ENCODE measurements around the gene PCED1A. TPM values are rescaled to one million over a fixed set of nuclear protein-coding genes. Genes with fewer than 3 reads are reported as not detected.
A peak's percentile ranks its signal among the peaks of the same experiment; 100 is the strongest.

Gene PCED1A
- total RNA-seq, 1 donor from 2014 or later = 79.6 TPM

DNA sequence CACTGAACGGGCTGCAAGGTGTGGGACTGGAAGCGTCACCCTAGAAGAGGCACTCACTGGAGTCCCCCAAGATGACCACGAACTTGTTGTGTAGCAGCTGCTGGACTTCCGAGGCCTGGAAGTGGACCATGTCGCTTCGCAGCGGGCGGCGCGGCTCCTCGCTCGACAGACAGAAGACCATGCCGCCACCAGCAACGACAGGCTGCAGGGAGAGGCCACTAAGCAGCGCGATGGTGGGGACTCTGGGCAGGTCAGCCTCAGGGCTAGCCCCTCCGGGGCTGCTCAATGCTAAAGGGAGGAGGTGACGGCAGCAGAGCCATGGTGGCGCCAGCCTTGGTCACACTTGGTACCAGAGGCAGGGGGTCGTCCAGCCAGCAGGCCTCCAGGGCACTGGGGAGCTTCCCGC lies 720 bp downstream of the PCED1A start:
- Mint-ChIP-seq H3K36me3 (peaks cover 15% of the 10 kb centered on the region), H3K4me3 (peak overlapping the region; percentile 91), H3K27ac (peak overlapping the region; percentile 78), H3K9me3 (no peaks in the 10 kb centered on the region), H3K4me1 (ENCODE audit: unreplicated experiment) (peaks cover 11% of the 10 kb centered on the region), H3K27me3 (no peaks in the 10 kb centered on the region)
- no peak for DNase-seq (ENCODE audit: extremely low spot score, unreplicated experiment)
- TF ChIP-seq, protein P1, sequence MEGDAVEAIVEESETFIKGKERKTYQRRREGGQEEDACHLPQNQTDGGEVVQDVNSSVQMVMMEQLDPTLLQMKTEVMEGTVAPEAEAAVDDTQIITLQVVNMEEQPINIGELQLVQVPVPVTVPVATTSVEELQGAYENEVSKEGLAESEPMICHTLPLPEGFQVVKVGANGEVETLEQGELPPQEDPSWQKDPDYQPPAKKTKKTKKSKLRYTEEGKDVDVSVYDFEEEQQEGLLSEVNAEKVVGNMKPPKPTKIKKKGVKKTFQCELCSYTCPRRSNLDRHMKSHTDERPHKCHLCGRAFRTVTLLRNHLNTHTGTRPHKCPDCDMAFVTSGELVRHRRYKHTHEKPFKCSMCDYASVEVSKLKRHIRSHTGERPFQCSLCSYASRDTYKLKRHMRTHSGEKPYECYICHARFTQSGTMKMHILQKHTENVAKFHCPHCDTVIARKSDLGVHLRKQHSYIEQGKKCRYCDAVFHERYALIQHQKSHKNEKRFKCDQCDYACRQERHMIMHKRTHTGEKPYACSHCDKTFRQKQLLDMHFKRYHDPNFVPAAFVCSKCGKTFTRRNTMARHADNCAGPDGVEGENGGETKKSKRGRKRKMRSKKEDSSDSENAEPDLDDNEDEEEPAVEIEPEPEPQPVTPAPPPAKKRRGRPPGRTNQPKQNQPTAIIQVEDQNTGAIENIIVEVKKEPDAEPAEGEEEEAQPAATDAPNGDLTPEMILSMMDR (conservative IDR thresholded peaks at IDR 0.05) = no peak

DNA sequence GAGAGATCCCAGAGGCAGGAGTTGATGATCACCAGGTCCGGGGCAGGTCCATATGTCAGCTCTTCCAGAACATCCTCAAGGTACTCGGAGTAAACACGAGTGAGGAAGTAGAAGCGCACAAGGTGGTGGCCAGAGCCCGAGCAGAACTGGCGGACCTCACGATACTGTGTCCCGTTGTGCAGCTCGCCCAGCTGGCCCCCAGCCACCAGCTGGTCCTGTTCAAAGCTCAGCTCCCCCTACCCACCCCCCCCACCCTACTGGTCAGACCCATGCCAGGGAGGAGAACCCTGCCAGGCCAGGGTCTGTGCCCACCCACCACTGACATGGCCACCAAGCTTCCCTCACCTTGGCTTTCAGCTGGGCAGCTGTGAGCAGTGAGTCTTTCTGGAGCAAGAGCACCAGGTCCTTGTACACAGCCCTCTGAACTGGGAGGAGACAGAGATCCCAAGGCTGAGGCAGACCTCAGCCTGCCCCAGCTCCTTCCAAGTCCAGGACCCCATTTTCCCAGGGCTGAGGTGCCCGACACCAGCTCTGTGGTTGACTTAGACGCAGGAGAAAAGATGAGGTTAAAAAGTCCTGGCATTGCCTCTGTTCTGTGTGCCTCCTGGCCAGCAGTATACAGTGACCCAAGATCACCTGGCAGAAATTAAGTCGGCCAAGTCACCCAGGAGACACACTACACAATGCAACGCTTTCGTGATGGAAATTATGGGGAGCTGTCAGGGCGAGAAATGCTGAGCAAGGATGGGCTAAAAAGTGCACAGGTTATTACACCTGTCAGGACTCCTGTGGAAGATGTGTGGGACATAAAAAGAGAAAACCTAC lies 1.4 kb downstream of the PCED1A start:
- H3K36me3 Mint-ChIP-seq = peaks cover 15% of the 10 kb centered on the region
- H3K9me3 Mint-ChIP-seq = no peaks in the 10 kb centered on the region
- H3K27ac Mint-ChIP-seq = peak overlapping the region; percentile 78
- H3K4me3 Mint-ChIP-seq = peak overlapping the region; percentile 91
- TF ChIP-seq, protein P1 (conservative IDR thresholded peaks at IDR 0.05) = no peak
- no peaks in the 10 kb centered on the region for H3K27me3 Mint-ChIP-seq
- H3K4me1 Mint-ChIP-seq (ENCODE audit: unreplicated experiment) = peaks cover 11% of the 10 kb centered on the region
- DNase-seq (ENCODE audit: extremely low spot score, unreplicated experiment) = no peak

DNA sequence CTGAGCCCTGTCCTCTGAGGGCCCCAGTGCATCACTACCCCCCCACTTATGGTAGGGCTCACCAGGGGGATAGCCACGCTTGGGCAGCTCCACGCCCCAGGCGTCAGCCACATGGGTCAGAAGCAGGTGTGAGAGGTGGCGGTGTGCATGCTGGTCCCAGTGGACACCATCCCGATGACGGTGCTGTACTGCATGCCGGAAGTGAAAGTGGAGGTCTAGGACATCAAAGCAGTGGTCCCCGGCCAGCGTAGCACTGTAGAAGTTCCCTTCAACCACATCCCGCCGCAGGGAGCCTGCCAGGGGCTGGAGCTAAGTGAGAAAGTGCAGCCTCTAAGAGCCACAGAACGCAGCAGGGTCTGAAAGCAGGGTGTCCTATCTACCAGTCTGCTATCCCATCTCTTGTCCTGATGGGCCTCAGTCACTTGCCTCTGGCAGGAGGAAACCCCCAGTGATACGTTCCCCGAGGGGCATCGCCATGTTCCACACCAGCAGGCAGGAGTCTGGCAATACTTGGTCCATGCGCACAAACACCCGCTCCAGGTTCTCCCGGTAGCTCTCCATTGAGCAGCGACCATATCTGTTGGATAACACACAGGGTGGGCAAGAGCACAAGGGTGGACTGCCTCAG lies 2.2 kb downstream of the PCED1A start:
- Mint-ChIP-seq H3K9me3 (no peaks in the 10 kb centered on the region), H3K4me3 (peak overlapping the region; percentile 69), H3K27me3 (no peaks in the 10 kb centered on the region), H3K27ac (no peak overlapping the region), H3K4me1 (ENCODE audit: unreplicated experiment) (peaks cover 11% of the 10 kb centered on the region), H3K36me3 (peaks cover 15% of the 10 kb centered on the region)
- no peak for DNase-seq (ENCODE audit: extremely low spot score, unreplicated experiment)
- TF ChIP-seq, protein P1 (conservative IDR thresholded peaks at IDR 0.05) = no peak

DNA sequence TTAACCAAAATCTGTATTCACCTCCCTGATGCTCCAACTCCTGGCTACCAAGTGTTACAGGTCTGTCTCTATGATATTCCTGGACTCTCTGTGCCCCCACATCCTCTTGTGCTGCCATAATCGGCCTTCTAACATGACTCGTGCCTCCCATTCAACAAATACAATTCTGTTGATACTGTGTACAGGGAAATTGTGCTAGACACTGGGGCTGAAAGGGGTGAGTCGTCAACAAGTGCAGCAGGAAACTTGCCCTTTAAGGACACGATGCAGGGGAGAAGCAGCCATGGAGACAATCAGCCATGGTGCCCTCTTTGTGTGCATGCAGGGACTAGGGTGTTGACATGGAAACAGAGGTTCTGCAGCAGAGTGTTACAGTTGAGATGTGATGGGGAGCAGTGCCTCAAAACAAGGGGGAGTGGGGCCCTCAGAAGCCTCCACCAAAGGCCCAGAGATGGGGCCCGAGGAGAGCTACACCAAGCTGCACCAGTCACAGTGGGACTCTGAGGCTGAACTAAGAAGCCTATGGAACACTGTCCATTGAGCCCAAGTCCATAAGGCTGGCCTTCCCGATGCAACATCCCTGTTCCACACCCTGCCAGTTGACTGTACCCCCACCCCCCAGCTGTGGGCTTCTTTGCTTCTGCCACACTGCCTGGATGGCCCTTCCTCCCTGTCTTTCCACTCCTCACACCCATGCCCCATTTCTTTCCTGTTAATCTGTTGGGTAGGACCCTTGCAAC lies 3.1 kb downstream of the PCED1A start:
- H3K27me3 Mint-ChIP-seq = no peaks in the 10 kb centered on the region
- H3K9me3 Mint-ChIP-seq = no peaks in the 10 kb centered on the region
- H3K36me3 Mint-ChIP-seq = peaks cover 15% of the 10 kb centered on the region
- H3K27ac Mint-ChIP-seq = no peak overlapping the region
- peaks cover 11% of the 10 kb centered on the region for H3K4me1 Mint-ChIP-seq (ENCODE audit: unreplicated experiment)
- DNase-seq (ENCODE audit: extremely low spot score, unreplicated experiment) = no peak
- peak overlapping the region; percentile 46 for H3K4me3 Mint-ChIP-seq
- TF ChIP-seq, protein P1 (conservative IDR thresholded peaks at IDR 0.05) = no peak

DNA sequence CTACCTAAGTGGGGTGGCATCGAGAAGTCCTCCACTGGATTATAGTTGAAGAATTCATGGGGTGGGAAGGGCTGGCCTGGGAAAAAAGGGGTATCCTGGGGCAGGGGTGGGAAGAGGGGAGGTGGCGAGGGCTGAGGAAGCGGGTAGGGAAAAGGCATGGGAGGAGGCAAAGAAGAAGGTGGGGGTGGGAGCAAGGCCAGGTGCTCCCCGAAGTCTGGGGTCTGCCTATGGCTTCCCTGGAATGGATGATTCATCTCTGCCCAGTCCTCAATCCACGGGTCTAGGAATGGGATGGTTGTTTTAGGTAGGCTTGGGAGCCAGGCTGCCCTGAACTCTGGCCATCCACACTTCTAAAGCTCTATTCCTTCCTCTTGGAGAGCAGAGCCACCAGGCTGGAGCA lies 4.4 kb downstream of the PCED1A start:
- Mint-ChIP-seq H3K4me1 (ENCODE audit: unreplicated experiment) (peaks cover 7% of the 10 kb centered on the region), H3K27me3 (no peaks in the 10 kb centered on the region), H3K9me3 (no peaks in the 10 kb centered on the region), H3K4me3 (no peak overlapping the region), H3K27ac (no peak overlapping the region), H3K36me3 (peaks cover 15% of the 10 kb centered on the region)
- TF ChIP-seq, protein P1 (conservative IDR thresholded peaks at IDR 0.05) = no peak
- DNase-seq (ENCODE audit: extremely low spot score, unreplicated experiment) = peak; percentile 29

Data from type B pancreatic cell (in vitro differentiated cells).